Stimulated activated CD8-positive, alpha-beta memory T cell treated with anti-CD3 and anti-CD28 coated beads, Interleukin-4, amount 100 ng/mL, for 4 hours (primary cell): ENCODE results near the gene AOC2.
"Not testable (repeated sequence)": the region's sequence is repeated elsewhere in the genome, so short reads cannot be mapped to it uniquely, and the experiment has no call there.

Source experiments
- DNase-seq, 2 donors: peaks; one replicate each; pipeline ENCODE4 v3.0.0-alpha.2; 2020; ENCODE audit warnings: low read depth in 2 of 2, low spot score in 1 of 2

AOC2 gene

DNA sequence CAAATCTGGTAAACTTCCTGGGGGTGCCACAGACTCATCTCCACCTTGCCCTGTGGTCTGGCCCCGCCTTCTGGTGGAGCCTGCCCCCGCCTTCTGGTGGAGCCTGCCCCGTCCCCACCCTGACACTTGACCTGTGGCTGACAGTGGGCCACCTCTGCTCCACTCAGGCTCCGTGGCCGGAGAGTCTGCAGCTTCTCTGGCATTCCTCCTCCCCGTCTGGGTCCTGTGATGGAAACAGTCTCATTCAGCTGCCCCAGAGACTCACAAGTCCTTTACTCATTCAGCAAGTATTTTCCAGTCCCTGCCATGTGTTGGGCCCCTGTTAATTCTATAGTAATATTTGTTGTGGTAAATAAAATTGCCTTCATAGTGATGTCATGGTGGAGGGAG lies 35.2 kb downstream of the AOC2 start:
- no peak for DNase-seq

DNA sequence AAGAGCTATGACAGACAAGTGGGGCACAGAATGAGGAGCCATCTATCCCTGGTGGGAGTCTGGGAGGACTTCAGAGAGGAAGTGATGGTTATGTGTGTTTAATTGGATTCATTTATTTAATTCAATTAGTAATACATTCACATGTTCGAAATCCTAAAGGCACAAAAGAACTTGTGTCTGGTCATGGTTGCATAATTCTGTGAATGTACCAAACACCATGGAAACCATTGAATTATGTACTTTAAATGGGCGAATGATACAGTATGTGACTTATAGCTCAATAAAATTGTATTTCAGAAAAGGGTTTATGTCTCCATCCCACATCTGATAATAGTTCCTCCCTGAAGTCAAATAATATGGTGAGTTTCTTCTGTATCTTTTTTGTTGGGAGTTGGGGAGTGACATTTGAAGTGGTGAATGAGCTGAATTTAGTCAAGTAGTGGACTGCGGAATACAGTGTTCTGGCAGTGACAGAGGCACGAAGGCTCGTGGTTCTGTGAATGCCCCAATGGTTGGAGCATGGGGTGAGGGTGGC lies 36.5 kb downstream of the AOC2 start:
- DNase-seq: no peak

DNA sequence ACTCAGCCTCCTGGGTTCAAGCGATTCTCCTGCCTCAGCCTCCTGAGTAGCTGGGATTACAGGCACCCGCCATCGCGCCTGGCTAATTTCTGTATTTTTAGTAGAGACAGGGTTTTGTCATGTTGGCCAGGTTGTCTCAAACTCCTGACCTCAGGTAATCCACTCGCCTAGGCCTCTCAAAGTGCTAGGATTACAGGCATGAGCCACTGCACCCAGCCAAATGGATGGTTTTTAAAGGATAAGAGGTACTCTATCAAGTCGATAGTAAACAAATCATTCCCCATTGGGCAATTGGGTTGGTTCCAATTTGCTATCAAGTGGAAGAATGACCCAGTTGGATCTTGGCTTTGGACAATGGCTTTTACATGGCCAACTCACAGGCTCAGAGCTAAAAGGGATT lies 37.3 kb downstream of the AOC2 start:
- DNase-seq: not testable (repeated sequence)

DNA sequence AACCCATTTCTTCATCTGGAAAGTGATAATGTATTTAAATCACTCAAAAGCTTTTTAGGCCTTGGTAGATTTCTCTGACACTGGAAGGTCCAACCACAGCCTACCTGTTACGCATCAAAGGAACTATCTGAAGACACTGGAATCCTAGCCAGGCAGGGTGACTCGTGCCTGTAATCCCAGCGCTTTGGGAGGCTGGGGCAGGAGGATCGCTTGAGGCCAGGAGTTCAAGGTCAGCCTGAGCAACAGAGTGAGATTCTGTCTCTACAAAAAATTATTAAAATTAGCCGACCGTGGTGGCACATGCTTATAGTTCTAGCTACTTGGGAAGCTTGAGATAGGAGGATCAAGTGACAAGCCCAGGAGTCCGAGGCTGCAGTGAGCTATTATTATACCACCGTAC lies 37.8 kb downstream of the AOC2 start:
- no peak for DNase-seq

DNA sequence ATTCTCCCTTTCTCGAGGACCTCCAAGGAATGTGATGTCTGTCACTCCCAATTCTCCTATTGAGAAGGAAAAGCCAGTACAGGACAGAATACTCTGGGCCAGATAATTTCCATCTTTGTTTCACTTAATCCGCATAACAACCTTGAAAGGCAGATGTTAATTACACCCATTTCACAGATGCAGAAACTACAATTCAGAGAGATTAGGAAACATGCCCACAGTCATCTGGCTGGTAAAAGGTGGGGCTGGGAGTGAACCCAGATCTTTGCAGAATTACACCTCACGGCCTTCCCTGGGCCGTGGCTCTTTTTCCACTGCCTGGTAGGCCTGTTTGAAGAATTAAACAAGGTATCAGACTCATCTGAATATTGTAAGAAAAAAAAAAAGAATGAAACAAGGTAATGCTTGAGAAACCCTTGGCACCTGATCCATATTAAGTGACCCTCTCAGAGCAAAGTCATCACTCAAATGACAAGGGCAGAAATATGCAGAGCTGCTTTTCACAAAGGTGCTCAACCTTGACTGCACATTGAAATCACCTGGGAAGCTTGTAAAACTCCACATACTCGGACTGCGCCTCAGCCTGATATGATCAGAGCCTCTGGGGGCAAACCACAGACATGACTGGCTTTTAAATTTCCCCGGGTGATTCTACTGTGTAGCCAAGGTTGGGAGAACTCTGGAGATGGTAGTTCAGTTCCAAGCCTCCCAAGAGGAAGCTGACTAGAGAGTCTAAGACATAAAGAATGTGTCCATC lies 39.6 kb downstream of the AOC2 start:
- no peak for DNase-seq

DNA sequence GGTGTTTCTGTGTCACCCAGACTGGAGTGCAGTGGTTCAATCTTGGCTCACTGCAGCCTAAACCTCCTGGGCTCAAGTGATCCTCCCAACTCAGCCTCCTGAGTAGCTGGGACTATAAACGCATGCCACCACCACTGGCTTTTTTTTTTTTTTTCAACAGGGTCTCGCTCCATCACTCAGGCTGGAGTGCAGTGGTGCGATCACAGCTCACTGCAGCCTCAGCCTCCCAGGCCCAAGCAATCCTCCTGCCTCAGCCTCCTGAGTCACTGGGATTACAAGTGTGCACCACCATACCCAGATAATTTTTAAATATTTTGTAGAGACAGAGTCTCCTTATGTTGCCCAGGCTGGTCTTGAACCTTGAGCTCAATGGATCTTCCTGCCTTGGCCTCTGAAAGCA lies 41.4 kb downstream of the AOC2 start:
- DNase-seq: not testable (repeated sequence)

DNA sequence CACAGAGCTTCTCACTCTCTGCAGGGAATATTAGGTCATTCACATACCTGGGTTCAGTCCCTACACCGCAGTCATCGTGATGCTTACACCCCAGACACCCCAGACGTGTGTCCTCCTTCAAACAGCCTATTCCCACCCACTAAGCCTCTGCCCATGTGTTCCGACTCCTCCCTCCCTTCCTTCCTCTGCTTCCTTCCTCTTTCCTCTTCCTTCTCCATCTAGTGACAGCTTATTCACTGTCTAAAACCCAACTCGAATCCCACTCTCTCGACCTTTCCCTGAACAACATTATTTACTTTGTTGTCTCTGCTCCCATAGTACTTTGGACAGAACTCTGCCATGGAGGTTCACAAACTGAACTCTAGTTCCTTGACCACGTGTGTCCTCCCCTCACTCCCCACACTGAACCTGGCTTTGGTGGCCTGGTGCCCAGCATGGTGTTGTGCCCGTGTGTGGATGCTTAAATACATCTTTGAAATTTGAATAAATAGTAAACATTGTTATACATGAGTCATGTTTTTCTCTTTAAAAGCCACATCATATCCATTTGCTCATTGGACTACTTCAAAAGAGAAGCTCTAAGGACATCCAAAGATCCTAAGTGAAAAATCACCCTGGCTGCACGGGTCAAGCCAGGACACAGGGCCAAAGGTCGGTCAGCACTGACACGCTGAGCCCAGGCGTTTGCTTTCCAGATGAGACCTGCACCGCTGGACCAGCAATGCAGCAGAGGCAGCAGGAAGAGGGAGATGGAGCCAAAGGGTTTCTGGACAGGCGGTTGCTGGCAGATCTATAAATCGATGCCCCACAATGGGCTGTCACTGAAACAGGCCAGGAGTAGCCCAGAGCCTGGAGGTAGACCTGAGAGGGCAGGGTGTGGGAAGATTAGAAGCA lies 42.1 kb downstream of the AOC2 start:
- no peak for DNase-seq

DNA sequence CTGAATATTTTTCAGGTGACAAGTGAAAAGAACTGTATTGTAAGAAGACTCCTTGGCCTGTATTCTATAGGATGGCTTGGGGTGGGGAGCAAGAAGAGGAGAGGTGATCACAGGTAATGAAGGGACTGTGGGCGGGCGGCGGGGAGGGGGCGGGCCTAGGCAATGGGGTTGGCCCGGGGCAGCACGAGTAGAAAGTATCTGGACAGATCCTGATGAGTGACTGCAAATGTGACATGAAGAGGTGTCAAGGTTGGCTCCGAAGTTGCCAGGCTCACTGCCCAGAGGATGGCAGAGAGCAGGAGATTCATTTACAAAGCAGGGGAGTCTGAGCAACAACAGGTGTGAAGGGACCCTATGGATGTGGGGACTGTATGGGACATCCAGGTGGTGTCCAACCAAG lies 45.4 kb downstream of the AOC2 start:
- DNase-seq: no peak

DNA sequence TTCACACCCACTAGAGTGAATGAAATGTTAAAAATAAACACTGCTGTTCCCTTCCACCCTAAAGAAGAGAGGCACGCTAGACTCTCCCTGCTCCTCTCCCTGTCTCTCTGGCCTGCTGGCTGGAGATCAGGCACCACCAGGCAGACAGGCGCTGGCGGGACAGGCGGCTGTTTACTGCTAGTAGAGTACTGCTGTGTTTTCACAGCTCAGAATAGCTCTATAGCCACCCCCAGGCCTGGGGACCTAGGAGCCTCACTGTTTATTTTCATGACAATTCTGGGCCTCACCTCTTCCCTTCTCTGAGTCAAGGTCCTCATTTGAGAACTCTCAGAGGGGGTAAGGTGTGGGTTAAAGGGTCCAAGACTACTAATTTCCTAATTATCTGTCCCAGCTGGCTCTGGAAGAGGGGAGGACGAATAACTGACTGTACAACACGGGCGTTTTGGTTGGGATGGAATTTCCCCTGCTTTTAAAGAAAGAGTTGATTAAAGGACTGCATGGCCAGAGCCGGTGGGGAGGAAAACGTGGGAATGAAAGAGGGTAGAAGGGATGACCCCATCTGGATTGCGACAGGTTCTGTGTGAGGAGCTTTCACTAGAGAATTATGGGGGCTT lies 47.3 kb downstream of the AOC2 start:
- DNase-seq: no peak

DNA sequence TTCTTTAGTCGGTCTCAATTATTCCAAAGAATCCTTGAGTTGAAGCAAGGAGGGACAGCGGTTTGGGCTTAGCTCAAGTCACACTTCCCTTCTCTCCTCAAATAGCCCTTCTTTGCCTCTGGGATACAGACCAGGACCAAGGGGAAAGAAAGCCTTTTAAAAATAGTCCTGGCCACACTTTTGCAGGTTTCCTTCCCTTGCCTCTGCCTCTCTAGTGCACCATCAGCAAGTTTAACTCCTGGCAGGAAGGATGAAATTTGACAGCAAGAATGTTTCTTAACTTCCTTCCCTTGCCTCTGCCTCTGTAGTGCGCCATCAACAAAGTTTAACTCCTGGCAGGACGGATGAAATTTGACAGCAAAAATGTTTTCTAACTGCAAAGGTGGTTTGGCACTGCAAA lies 49.0 kb downstream of the AOC2 start:
- DNase-seq: no peak

DNA sequence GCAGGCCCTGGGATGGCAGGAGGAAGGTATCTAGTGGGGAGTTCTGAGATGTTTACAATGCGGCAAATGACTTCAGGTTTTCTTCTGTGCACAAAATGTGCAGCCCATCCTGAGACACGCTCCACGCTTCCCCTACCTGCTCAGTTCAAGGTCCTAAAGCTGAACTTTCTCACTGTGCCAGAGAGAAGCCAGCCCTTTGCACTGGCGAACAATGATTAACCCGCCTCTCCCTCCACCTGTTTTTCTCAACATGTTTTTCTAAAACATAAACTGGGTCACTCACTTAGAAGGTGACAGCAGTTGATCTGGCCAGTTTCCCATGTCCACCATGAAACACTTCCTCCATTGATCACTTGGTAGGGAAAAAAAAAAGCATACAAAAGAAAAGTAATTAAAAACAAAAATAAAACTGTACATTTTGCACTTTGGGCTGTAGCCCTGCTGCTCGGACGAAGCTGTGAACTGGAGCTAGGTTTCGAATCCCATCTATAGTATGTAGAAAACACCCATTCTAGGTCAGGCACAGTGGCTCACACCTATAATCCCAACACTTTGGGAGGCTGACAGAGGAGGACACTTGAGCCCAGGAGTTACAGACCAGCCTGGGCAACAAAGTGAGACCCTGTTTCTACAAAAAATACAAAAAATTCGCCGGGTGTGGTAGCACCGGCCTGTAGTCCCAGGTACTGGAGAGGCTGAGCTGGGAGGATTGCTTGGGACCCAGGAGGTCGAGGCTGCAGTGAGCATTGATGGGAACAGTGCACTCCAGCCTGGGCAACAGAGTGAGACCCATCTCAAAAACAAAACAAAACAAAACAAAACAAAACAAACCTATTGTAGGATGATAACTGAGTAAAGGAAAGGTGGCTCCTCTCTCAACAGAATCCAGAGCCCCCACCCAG lies 50.2 kb downstream of the AOC2 start:
- no peak for DNase-seq

DNA sequence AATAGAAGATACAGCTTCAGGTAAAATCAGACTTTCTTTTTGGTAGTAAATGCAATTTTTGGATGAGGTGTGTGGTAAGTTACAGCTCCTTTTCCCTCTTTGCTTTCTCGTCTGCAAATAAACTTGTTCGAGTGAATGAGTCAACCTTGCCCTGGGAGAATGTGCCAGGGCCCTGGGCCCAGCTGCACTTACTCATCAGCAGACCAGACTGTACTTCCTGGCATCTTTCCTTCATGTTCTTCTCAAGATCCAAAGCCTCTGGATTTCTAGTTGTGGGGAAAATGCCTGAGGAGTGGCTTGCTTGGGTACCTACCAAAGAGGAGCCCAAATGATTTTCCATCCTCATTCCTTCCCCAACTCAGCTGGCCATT lies 50.8 kb downstream of the AOC2 start:
- no peak for DNase-seq

DNA sequence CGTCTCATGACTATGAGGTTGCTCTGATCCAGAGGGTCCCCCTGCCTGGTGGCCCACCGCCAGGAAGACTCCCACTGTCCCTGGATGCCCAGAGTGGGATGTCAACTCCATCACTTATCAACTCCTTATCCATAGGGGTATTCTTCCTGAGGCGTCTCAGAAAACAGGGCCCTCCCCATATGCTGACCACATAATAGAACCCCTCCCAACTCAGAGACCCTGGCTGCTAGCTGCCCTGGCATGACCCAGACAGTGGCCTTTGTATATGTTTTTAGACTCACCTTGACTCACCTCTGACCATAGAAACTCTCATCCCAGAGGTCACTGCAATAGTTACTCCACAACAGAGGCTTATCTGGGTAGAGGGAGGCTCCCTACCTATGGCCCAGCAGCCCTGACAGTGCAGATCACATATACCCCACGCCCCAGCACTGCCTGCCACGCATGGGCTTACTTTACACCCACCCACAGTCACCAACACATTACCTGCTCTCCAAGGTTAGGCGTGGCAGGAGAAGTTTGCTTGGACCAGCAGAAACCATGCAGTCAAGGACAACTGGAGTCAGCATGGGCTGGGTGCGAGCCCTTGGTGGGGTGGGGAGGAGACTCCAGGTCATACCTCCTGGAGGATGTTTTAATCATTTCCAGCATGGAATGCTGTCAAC lies 53.9 kb downstream of the AOC2 start:
- DNase-seq: no peak

DNA sequence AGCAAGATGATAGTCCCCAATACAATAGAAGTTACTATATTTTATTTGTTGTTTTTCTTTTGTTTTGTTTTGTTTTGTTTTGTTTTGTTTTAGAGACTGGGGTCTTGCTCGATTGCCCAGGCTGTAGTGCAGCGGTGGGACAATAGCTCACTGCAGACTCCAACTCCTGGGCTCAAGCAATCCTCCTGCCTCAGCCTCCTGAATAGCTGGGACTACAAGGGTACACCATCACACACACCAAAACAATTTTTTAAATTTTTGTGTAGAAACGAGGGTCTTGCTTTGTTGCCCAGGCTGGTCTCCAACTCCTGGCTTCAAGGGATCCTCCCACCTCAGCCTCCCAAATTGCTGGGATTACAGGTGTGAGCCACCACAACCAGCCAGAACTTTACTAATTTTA lies 55.6 kb downstream of the AOC2 start:
- DNase-seq: not testable (repeated sequence)
